Immature natural killer cell (primary cell): ENCODE data around the gene DNAJC25. TPM values are rescaled to one million over a fixed set of nuclear protein-coding genes. Genes with fewer than 3 reads are reported as not detected.

ENCODE experiments used
- polyA plus RNA-seq, 3 donors: library from polyadenylated mRNA; unstranded; fragments of 300-500 nt; fragmentation: Illumina TruSeq; gene quantifications; one replicate each; pipeline ENCODE4 v1.2.3, GENCODE V29; 2021

The DNAJC25 gene
- polyA plus RNA-seq, 3 donors from 2014 or later: 2.1 to 7.7 (median 2.6) TPM

Other genes starting within 250 kb of the DNAJC25 start
- 10 to 100 TPM in 2 of 3 donors, 1 to 10 TPM in 1; 7.0 to 12.6 (median 10.4) TPM for gene ECPAS, start 147.0 kb upstream of the DNAJC25 start, polyA plus RNA-seq
- 1 to 10 TPM; 1.2 to 2.7 (median 2.1) TPM for gene ZNF483, start 106.2 kb upstream of the DNAJC25 start, polyA plus RNA-seq
- gene PTGR1, start 31.7 kb upstream of the DNAJC25 start, polyA plus RNA-seq: under 1 TPM in 1 of 3 donors, not detected in 2; 0.34 TPM
- gene GNG10, start 30.3 kb downstream of the DNAJC25 start, polyA plus RNA-seq: 10 to 100 TPM; 18.3 to 30.1 (median 28.2) TPM
- gene SHOC1, start 163.6 kb downstream of the DNAJC25 start, polyA plus RNA-seq: not detected